ENCODE results near the gene CDC27. TPM values are rescaled to one million over a fixed set of nuclear protein-coding genes. Genes with fewer than 3 reads are reported as not detected.
A peak's percentile ranks its signal among the peaks of the same experiment; 100 is the strongest.

The CDC27 gene
- polyA plus RNA-seq, 1 experiment: 65.3 TPM

- no peaks in the 10 kb centered on the region for H3K27me3 ChIP-seq (ENCODE audit: control insufficient read depth, insufficient read depth, low read length)
- POLR2A ChIA-PET: no interaction called here
- CTCF ChIA-PET: no interaction called here
- no peaks in the 10 kb centered on the region for H3K36me3 ChIP-seq (ENCODE audit: control insufficient read depth, insufficient read depth, low read length)
- TF ChIP-seq, protein P1, sequence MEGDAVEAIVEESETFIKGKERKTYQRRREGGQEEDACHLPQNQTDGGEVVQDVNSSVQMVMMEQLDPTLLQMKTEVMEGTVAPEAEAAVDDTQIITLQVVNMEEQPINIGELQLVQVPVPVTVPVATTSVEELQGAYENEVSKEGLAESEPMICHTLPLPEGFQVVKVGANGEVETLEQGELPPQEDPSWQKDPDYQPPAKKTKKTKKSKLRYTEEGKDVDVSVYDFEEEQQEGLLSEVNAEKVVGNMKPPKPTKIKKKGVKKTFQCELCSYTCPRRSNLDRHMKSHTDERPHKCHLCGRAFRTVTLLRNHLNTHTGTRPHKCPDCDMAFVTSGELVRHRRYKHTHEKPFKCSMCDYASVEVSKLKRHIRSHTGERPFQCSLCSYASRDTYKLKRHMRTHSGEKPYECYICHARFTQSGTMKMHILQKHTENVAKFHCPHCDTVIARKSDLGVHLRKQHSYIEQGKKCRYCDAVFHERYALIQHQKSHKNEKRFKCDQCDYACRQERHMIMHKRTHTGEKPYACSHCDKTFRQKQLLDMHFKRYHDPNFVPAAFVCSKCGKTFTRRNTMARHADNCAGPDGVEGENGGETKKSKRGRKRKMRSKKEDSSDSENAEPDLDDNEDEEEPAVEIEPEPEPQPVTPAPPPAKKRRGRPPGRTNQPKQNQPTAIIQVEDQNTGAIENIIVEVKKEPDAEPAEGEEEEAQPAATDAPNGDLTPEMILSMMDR (IDR thresholded peaks at IDR 0.05; ENCODE audit: insufficient read depth, low read depth, low read length): no peak
- no peak for DNase-seq (ENCODE audit: low read depth)
- no peak overlapping the region for H3K4me3 ChIP-seq (ENCODE audit: low read depth, low read length)
These were observed 3.5 kb upstream of the CDC27 start for GRCh38 chr17:47192554-47192953.

DNA sequence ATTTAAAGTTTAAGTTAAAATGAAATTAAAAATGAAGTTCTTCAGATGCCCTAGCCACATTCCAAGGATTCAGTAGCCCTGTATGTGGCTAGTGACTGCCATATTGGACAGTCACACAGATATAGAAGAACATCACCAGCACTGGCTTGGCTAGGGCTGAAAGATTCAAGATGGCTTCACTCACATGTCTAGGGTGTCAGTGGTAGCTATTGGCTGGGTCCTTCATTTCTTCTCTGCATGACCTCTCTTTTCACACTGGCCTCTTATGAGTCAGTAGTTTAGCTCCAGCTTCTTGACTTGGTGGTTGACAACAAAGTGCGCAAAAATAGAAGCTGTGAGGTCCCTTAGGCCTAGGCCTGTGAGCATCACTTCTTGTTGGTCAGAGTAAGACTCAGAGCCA, 1.7 kb upstream of the CDC27 start:
- DNase-seq (ENCODE audit: low read depth): no peak
- Histone ChIP-seq H3K36me3 (ENCODE audit: control insufficient read depth, insufficient read depth, low read length) (no peaks in the 10 kb centered on the region), H3K4me3 (ENCODE audit: low read depth, low read length) (no peak overlapping the region), H3K27me3 (ENCODE audit: control insufficient read depth, insufficient read depth, low read length) (no peaks in the 10 kb centered on the region)
- TF ChIP-seq, protein P1 (IDR thresholded peaks at IDR 0.05; ENCODE audit: insufficient read depth, low read depth, low read length): no peak
- ChIA-PET CTCF (no interaction called here), POLR2A (no interaction called here)

GRCh38 chr17:47190243-47190642, 1.1 kb upstream of the CDC27 start:
- TF ChIP-seq, protein P1 (IDR thresholded peaks at IDR 0.05; ENCODE audit: insufficient read depth, low read depth, low read length): no peak
- ChIA-PET POLR2A (interaction anchor here (0.6 kb wide), 1 partner anchor 134 kb away, joined by 3 read pairs; the partner anchor contains the start of gene EFCAB13), CTCF (interaction anchor here (0.6 to 1.4 kb wide), 4 partner anchors 14 to 125 kb away, joined by 3 to 4 read pairs (median 4); no protein-coding TSS in a partner anchor)
- no peak overlapping the region for H3K4me3 ChIP-seq (ENCODE audit: low read depth, low read length)
- H3K36me3 ChIP-seq (ENCODE audit: control insufficient read depth, insufficient read depth, low read length): no peaks in the 10 kb centered on the region
- no peak for DNase-seq (ENCODE audit: low read depth)
- no peaks in the 10 kb centered on the region for H3K27me3 ChIP-seq (ENCODE audit: control insufficient read depth, insufficient read depth, low read length)

GRCh38 chr17:47189732-47190237, 690 bp upstream of the CDC27 start:
- CTCF ChIA-PET: interaction anchor here (0.6 to 1.4 kb wide), 4 partner anchors 14 to 125 kb away, joined by 3 to 4 read pairs (median 4); no protein-coding TSS in a partner anchor

DNA sequence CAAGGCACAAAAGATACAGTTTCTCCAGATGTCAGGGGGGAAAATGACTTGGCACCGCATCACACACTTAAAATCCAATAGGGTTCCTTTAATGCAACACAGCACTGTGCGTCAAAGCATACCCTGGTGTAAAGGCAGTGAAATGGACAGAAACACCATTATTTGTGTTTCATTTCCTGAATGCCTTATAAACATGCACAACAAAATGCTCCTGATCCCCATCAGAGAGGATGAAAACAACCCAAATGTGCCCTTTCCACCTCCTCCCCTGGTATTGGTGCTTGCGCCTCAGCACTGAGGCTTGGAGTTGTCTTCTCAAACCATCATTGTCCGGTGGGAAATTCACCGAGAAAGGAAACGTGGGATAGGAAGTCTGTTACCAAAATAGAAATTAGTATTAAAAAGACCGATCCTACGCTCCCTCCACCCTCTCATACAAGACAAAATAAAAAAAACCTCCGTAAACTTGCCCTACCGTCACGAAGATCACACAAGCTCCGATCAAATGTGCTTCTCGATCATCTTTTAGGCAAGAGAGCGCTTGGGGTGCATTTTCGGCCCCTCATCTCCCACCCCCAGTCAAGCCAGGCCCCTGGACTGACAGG, 722 bp downstream of the CDC27 start:
- ChIA-PET CTCF (no interaction called here), POLR2A (no interaction called here)
- H3K36me3 ChIP-seq (ENCODE audit: control insufficient read depth, insufficient read depth, low read length): no peaks in the 10 kb centered on the region
- TF ChIP-seq, protein P1 (IDR thresholded peaks at IDR 0.05; ENCODE audit: insufficient read depth, low read depth, low read length): no peak
- no peak for DNase-seq (ENCODE audit: low read depth)
- H3K4me3 ChIP-seq (ENCODE audit: low read depth, low read length): peak overlapping the region; percentile 92
- H3K27me3 ChIP-seq (ENCODE audit: control insufficient read depth, insufficient read depth, low read length): no peaks in the 10 kb centered on the region

More at GRCh38 chr17:47189732-47190237, 690 bp upstream of the CDC27 start:
- H3K27me3 ChIP-seq (ENCODE audit: control insufficient read depth, insufficient read depth, low read length): no peaks in the 10 kb centered on the region
- DNase-seq (ENCODE audit: low read depth): no peak
- H3K4me3 ChIP-seq (ENCODE audit: low read depth, low read length): peak overlapping the region; percentile 27
- H3K36me3 ChIP-seq (ENCODE audit: control insufficient read depth, insufficient read depth, low read length): no peaks in the 10 kb centered on the region
- TF ChIP-seq, protein P1 (IDR thresholded peaks at IDR 0.05; ENCODE audit: insufficient read depth, low read depth, low read length): no peak
- POLR2A ChIA-PET: interaction anchor here (0.6 kb wide), 1 partner anchor 134 kb away, joined by 3 read pairs; the partner anchor contains the start of gene EFCAB13

Measured in BJ (cell line).